ENCODE measurements around the gene PLXNB1. TPM values are rescaled to one million over a fixed set of nuclear protein-coding genes. Genes with fewer than 3 reads are reported as not detected.

PLXNB1 gene
- total and polyA plus RNA-seq, 2 of the 13 experiments (the other 11 are each of a cell fraction or from before 2014, with no cell fraction given), result 86.0 to 143 TPM

DNA sequence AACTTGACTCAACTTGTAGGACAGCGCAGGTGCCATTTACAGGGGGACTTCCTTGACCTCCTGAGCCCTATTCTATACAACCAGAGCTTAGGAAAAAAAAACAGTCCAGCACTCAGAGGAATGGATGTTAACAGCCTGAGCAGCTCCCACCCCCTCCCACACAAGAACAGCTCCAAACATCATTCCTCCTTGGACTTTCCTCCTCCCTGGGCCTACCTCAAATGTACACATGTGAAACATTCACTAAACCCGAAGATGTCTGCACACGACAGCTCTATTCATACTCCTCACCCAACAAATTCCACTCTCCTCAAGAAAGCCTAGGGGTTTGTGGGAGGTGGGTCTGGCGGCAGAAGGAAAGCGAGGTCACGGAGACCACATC, 16.1 kb upstream of the PLXNB1 start:
- Histone ChIP-seq H2AFZ (ENCODE audit: low read length) (no peak overlapping the region), H3K36me3 (replicated peaks in 1 of 2; ENCODE audit: control insufficient read depth in 1 of 2, insufficient read depth in 2 of 2, low read length in 2 of 2) (peaks cover 2 to 9% of the 10 kb centered on the region in 2 experiments; a peak in 2 of 5 replicates), H3K9me3 (ENCODE audit: low read length) (no peaks in the 10 kb centered on the region), H3K79me2 (ENCODE audit: insufficient read depth, low read length) (peaks cover 26% of the 10 kb centered on the region), H3K4me2 (ENCODE audit: low read depth, low read length) (peak overlapping the region; percentile 93), H3K9ac (ENCODE audit: insufficient read depth, low read depth, low read length) (peak overlapping the region; percentile 80), H3K27me3 (ENCODE audit: control insufficient read depth in 1 of 2, insufficient read depth in 2 of 2, low read length in 2 of 2) (no peaks in the 10 kb centered on the region; a peak in 1 of 5 replicates), H4K20me1 (ENCODE audit: insufficient read depth, low read length) (peaks cover 7% of the 10 kb centered on the region), H3K4me3 (replicated peaks in 1 of 3; ENCODE audit: insufficient read depth in 1 of 3, low read depth in 2 of 3, low read length in 3 of 3) (peak overlapping the region; percentile 74 to 100 (median 86)), H3K27ac (ENCODE audit: extremely low read length, insufficient read depth, low read length) (peak overlapping the region; percentile 78), H3K4me1 (ENCODE audit: insufficient read depth, low read length) (peaks cover 59% of the 10 kb centered on the region)
- POLR2A ChIA-PET, result interaction anchor here (1.1 to 4.5 kb wide), 12 partner anchors 9 to 205 kb away, joined by 3 to 50 read pairs (median 5); partner anchors contain the start of genes PFKFB4, PLXNB1 and ZNF589
- in situ Hi-C loops (cut with HindIII; ENCODE audit: extremely low pct_ligation_motif_present, low pct_unique_long_range_greater_than_20kb), result no loop called here
- TF ChIP-seq ZNF317 (CRISPR knock-in tag; IDR thresholded peaks at IDR 0.05) (no peak), PPARG (CRISPR knock-in tag; conservative IDR thresholded peaks at IDR 0.05) (no peak), HIVEP1 (CRISPR knock-in tag; IDR thresholded peaks at IDR 0.05) (no peak; the same call in 1 of the 2 replicates), ZNF530 (CRISPR knock-in tag; IDR thresholded peaks at IDR 0.05; ENCODE audit: low read depth) (no peak), NFYB (CRISPR knock-in tag; IDR thresholded peaks at IDR 0.05) (no peak), ZNF484 (CRISPR knock-in tag; IDR thresholded peaks at IDR 0.05; ENCODE audit: borderline replicate concordance, low read depth) (no peak), ZNF564 (CRISPR knock-in tag; IDR thresholded peaks at IDR 0.05) (no peak), BRD4 (CRISPR knock-in tag; IDR thresholded peaks at IDR 0.05) (no peak), ZNF678 (CRISPR knock-in tag; IDR thresholded peaks at IDR 0.05) (no peak), CHCHD3 (CRISPR knock-in tag; IDR thresholded peaks at IDR 0.05) (no peak)
- TF ChIP-seq, protein P1, sequence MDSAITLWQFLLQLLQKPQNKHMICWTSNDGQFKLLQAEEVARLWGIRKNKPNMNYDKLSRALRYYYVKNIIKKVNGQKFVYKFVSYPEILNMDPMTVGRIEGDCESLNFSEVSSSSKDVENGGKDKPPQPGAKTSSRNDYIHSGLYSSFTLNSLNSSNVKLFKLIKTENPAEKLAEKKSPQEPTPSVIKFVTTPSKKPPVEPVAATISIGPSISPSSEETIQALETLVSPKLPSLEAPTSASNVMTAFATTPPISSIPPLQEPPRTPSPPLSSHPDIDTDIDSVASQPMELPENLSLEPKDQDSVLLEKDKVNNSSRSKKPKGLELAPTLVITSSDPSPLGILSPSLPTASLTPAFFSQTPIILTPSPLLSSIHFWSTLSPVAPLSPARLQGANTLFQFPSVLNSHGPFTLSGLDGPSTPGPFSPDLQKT (CRISPR knock-in tag; IDR thresholded peaks at IDR 0.05; ENCODE audit: borderline replicate concordance), result no peak
- TF ChIP-seq, protein P2, sequence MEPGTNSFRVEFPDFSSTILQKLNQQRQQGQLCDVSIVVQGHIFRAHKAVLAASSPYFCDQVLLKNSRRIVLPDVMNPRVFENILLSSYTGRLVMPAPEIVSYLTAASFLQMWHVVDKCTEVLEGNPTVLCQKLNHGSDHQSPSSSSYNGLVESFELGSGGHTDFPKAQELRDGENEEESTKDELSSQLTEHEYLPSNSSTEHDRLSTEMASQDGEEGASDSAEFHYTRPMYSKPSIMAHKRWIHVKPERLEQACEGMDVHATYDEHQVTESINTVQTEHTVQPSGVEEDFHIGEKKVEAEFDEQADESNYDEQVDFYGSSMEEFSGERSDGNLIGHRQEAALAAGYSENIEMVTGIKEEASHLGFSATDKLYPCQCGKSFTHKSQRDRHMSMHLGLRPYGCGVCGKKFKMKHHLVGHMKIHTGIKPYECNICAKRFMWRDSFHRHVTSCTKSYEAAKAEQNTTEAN (CRISPR knock-in tag; conservative IDR thresholded peaks at IDR 0.05), result no peak
- TF ChIP-seq, protein P3, sequence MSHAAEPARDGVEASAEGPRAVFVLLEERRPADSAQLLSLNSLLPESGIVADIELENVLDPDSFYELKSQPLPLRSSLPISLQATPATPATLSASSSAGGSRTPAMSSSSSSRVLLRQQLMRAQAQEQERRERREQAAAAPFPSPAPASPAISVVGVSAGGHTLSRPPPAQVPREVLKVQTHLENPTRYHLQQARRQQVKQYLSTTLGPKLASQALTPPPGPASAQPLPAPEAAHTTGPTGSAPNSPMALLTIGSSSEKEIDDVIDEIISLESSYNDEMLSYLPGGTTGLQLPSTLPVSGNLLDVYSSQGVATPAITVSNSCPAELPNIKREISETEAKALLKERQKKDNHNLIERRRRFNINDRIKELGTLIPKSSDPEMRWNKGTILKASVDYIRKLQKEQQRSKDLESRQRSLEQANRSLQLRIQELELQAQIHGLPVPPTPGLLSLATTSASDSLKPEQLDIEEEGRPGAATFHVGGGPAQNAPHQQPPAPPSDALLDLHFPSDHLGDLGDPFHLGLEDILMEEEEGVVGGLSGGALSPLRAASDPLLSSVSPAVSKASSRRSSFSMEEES (CRISPR knock-in tag; IDR thresholded peaks at IDR 0.05), result no peak
- TF ChIP-seq, protein P4, sequence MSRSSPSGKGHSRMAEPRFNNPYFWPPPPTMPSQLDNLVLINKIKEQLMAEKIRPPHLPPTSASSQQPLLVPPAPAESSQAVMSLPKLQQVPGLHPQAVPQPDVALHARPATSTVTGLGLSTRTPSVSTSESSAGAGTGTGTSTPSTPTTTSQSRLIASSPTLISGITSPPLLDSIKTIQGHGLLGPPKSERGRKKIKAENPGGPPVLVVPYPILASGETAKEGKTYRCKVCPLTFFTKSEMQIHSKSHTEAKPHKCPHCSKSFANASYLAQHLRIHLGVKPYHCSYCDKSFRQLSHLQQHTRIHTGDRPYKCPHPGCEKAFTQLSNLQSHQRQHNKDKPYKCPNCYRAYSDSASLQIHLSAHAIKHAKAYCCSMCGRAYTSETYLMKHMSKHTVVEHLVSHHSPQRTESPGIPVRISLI (CRISPR knock-in tag; IDR thresholded peaks at IDR 0.05; ENCODE audit: borderline replicate concordance), result no peak
- TF ChIP-seq, protein P5, sequence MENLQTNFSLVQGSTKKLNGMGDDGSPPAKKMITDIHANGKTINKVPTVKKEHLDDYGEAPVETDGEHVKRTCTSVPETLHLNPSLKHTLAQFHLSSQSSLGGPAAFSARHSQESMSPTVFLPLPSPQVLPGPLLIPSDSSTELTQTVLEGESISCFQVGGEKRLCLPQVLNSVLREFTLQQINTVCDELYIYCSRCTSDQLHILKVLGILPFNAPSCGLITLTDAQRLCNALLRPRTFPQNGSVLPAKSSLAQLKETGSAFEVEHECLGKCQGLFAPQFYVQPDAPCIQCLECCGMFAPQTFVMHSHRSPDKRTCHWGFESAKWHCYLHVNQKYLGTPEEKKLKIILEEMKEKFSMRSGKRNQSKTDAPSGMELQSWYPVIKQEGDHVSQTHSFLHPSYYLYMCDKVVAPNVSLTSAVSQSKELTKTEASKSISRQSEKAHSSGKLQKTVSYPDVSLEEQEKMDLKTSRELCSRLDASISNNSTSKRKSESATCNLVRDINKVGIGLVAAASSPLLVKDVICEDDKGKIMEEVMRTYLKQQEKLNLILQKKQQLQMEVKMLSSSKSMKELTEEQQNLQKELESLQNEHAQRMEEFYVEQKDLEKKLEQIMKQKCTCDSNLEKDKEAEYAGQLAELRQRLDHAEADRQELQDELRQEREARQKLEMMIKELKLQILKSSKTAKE (CRISPR knock-in tag; IDR thresholded peaks at IDR 0.05; ENCODE audit: borderline replicate concordance), result no peak
- ATAC-seq, result peak; percentile 11
- WGBS (ENCODE audit: low lambda C conversion rate), result 35% methylated on average over 3 of the region's 6 CpGs
- TSS peak; percentile 85 for BruUV-seq (replicated peaks)
- intact Hi-C loops (cut with micrococcal nuclease; ENCODE audit: unreplicated experiment), result no loop called here
- no peak for FAIRE-seq
- CTCF ChIA-PET (ENCODE audit: low intra/inter-chr PET ratio, low total read pairs), result no interaction called here
- no peak for DNase-seq (ENCODE audit: low spot score)

Data from HepG2 (cell line).